Activated CD8-positive, alpha-beta T cell treated with anti-CD3 and anti-CD28 coated beads, Interleukin-2, amount 10 ng/mL, durations not matched to agents 7 days and 5 days (primary cell): ENCODE results near the gene C17orf114.

ENCODE experiments used
- ATAC-seq: fragments of 150-1000 bp; cut with Tn5 transposase; one replicate; pipeline ENCODE4 v1.10.0; 2021; ENCODE audit warnings: moderate library complexity
- CTCF ChIA-PET: fragments of 350-600 bp; sonication (Branson Sonifier 250); formaldehyde crosslinking; loops from one replicate; lab custom pipeline; 2021; ENCODE audit warnings: antibody characterized with exemption; lab: Charles Lee
- POLR2A ChIA-PET: fragments of 350-600 bp; sonication (Branson Sonifier 250); formaldehyde crosslinking; loops from one replicate; lab custom pipeline; 2021; ENCODE audit warnings: antibody characterized with exemption; lab: Charles Lee
- DNase-seq: peaks from one replicate; pipeline ENCODE4 v3.0.0-alpha.2; 2020
- H3K27ac Mint-ChIP-seq: one replicate; pipeline ENCODE4 v1.8.0; 2021; ENCODE audit warnings: mild to moderate bottlenecking, mixed read lengths
- H3K27me3 Mint-ChIP-seq: one replicate; pipeline ENCODE4 v1.8.0; 2021; ENCODE audit warnings: low read depth, mixed read lengths
- H3K36me3 Mint-ChIP-seq: one replicate; pipeline ENCODE4 v1.8.0; 2021; ENCODE audit warnings: low read depth, mixed read lengths
- H3K4me1 Mint-ChIP-seq: one replicate; pipeline ENCODE4 v1.8.0; 2021; ENCODE audit warnings: low read depth, mixed read lengths
- H3K4me3 Mint-ChIP-seq: one replicate; pipeline ENCODE4 v1.8.0; 2021; ENCODE audit warnings: mild to moderate bottlenecking, mixed read lengths
- H3K9me3 Mint-ChIP-seq: one replicate; pipeline ENCODE4 v1.8.0; 2022; ENCODE audit warnings: mixed read lengths; ENCODE audit not compliant: insufficient read depth

C17orf114 gene

GRCh38 chr17:4785311-4786105 lies 16.6 kb downstream of the C17orf114 start:
- ATAC-seq (no peak), DNase-seq (no peak)
- Mint-ChIP-seq H3K27me3 (peaks cover 62% of the 10 kb centered on the region), H3K36me3 (no peaks in the 10 kb centered on the region), H3K9me3 (no peaks in the 10 kb centered on the region), H3K4me1 (peaks cover 23% of the 10 kb centered on the region), H3K4me3 (no peak overlapping the region), H3K27ac (no peak overlapping the region)
- CTCF ChIA-PET, result interaction anchor here (0.8 kb wide), 1 partner anchor 53 kb away, joined by 3 read pairs; no protein-coding TSS in a partner anchor
- POLR2A ChIA-PET, result no interaction called here

DNA sequence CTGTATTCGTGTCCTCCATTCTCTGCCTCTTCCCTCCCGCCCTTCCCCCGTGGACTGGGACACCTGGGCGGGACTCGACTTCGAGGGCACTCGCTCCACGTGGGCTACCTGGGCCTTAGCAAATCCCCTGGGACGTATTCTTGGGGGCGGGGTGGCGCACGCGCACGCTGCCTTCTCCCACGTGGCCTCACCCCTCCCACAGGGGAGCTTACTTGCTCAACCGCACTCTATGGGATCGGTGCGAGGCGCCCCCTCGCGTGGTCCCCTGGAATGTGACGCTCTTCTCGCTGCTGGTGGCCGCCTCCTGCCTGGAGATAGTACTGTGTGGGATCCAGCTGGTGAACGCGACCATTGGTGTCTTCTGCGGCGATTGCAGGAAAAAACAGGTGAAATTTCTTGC lies 19.5 kb downstream of the C17orf114 start:
- Mint-ChIP-seq H3K9me3 (no peaks in the 10 kb centered on the region), H3K27me3 (peaks cover 59% of the 10 kb centered on the region), H3K36me3 (no peaks in the 10 kb centered on the region), H3K27ac (no peak overlapping the region), H3K4me3 (no peak overlapping the region), H3K4me1 (peaks cover 18% of the 10 kb centered on the region)
- ATAC-seq, result no peak
- no peak for DNase-seq
- POLR2A ChIA-PET, result interaction anchor here (0.7 kb wide), 1 partner anchor 387 kb away, joined by 3 read pairs; no protein-coding TSS in a partner anchor
- CTCF ChIA-PET, result interaction anchor here (0.6 kb wide), 1 partner anchor 150 kb away, joined by 4 read pairs; no protein-coding TSS in a partner anchor

- CTCF ChIA-PET, result interaction anchor here (1.7 to 2.1 kb wide), 2 partner anchors 9 to 49 kb away, joined by 5 to 17 read pairs; partner anchors contain the start of genes GLTPD2 and MED11
- H3K36me3 Mint-ChIP-seq, result no peaks in the 10 kb centered on the region
- no peak for ATAC-seq
- no peak overlapping the region for H3K27ac Mint-ChIP-seq
- DNase-seq, result no peak
- H3K27me3 Mint-ChIP-seq, result peaks cover 41% of the 10 kb centered on the region
- H3K4me3 Mint-ChIP-seq, result no peak overlapping the region
- POLR2A ChIA-PET, result no interaction called here
- H3K4me1 Mint-ChIP-seq, result peaks cover 5% of the 10 kb centered on the region
- H3K9me3 Mint-ChIP-seq, result no peaks in the 10 kb centered on the region
Measured at GRCh38 chr17:4780325-4780955, 21.7 kb downstream of the C17orf114 start.

DNA sequence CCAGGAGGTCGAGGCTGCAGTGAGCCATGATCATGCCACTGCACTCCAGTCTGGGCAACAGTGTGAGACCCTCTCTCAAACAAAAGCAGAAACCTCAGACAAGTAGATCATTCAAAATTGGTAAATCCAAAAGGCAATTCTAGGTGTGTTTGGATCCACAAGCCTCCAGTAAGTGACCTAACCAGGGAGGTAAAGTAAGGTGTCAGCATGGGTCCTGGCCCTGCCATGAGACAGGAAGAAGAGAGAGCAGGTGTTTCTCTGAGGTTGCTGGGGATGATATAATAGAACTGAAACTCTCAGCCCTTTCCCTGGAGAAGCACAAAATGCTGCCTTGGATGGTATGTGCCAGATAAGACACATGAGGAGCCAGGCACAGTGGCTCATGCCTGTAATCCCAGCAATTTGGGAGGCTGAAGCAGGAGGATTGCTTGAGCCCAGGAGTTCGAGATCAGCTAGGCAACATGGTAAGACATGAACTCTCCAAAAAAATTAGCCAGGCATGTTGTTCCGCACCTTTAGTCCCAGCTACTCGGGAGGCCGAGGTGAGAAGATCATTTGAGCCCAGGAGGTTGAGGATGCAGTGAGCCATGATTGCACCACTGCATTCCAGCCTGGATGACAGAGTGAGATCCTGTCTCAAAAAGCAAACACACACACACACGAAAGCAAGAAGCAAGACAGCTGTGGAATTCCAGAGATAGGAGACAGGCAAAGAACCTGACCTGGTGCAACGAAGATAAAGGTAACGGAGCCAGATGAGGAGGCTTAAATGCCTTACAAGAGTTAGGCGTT lies 24.0 kb downstream of the C17orf114 start:
- no peaks in the 10 kb centered on the region for H3K4me1 Mint-ChIP-seq
- H3K4me3 Mint-ChIP-seq, result no peak overlapping the region
- no peaks in the 10 kb centered on the region for H3K36me3 Mint-ChIP-seq
- POLR2A ChIA-PET, result interaction anchor here (1.6 kb wide), 1 partner anchor 12 kb away, joined by 6 read pairs; no protein-coding TSS in a partner anchor
- no peak for ATAC-seq
- H3K27me3 Mint-ChIP-seq, result peaks cover 31% of the 10 kb centered on the region
- DNase-seq, result no peak
- CTCF ChIA-PET, result interaction anchor here (1.7 to 2.1 kb wide), 2 partner anchors 12 to 46 kb away, joined by 5 to 17 read pairs; partner anchors contain the start of genes GLTPD2 and MED11
- no peak overlapping the region for H3K27ac Mint-ChIP-seq
- no peaks in the 10 kb centered on the region for H3K9me3 Mint-ChIP-seq

GRCh38 chr17:4772235-4772613 lies 29.9 kb downstream of the C17orf114 start:
- H3K36me3 Mint-ChIP-seq, result no peaks in the 10 kb centered on the region
- ChIA-PET POLR2A (interaction anchor here (1.2 kb wide), 1 partner anchor 18 kb away, joined by 4 read pairs; no protein-coding TSS in a partner anchor), CTCF (interaction anchor here (4.3 kb wide), 1 partner anchor 18 kb away, joined by 25 read pairs; the partner anchor contains the start of gene GLTPD2)
- DNase-seq (no peak), ATAC-seq (no peak)
- no peak overlapping the region for H3K4me3 Mint-ChIP-seq
- peaks cover 26% of the 10 kb centered on the region for H3K4me1 Mint-ChIP-seq
- no peaks in the 10 kb centered on the region for H3K9me3 Mint-ChIP-seq
- peaks cover 13% of the 10 kb centered on the region for H3K27me3 Mint-ChIP-seq
- peak overlapping the region; percentile 43 for H3K27ac Mint-ChIP-seq

DNA sequence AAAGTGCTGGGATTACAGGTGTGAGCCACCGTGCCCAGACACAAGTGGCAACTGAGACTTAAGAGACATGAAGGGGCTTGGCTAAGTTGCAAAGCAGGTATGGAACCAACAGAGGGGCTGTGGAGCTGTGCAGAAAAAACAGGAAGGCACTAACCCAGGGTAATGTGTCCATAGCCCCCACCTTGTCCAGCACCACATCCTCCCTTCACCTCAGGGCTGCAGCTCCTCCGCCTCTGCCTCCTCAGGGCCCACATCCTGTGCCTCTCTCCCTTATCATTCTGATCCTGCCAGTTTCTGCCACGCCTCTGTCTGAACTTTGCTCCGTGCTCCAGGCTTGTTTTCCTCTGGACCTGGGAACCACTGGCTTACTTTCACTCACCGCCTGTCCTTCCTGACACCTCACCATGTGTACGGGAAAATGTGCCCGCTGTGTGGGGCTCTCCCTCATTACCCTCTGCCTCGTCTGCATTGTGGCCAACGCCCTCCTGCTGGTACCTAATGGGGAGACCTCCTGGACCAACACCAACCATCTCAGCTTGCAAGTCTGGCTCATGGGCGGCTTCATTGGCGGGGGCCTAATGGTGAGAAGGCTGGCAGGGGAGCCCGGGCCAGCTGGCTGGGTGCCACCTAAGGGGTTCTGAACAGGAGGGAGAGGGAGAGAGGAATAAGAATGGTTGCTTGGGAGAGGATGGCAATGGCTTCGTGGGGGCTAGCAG lies 30.5 kb downstream of the C17orf114 start, which contains the start of gene TM4SF5:
Gene TM4SF5 (plus strand): TSS at position 368 of the 716 bp plus-strand sequence. CDS start 37 bp downstream, at position 405.
- peaks cover 26% of the 10 kb centered on the region for H3K4me1 Mint-ChIP-seq
- CTCF ChIA-PET, result interaction anchor here (0.7 to 4.3 kb wide), 2 partner anchors 18 to 50 kb away, joined by 3 to 25 read pairs; partner anchors contain the start of gene GLTPD2
- no peaks in the 10 kb centered on the region for H3K36me3 Mint-ChIP-seq
- H3K4me3 Mint-ChIP-seq, result peak within 1 kb of the TSS; percentile 9
- ATAC-seq, result peak; percentile 92
- H3K27ac Mint-ChIP-seq, result peak within 1 kb of the TSS; percentile 69
- peak; percentile 75 for DNase-seq
- peaks cover 12% of the 10 kb centered on the region for H3K27me3 Mint-ChIP-seq
- H3K9me3 Mint-ChIP-seq, result no peaks in the 10 kb centered on the region
- POLR2A ChIA-PET, result interaction anchor here (0.6 to 1.2 kb wide), 2 partner anchors 12 to 18 kb away, joined by 4 to 5 read pairs; no protein-coding TSS in a partner anchor

DNA sequence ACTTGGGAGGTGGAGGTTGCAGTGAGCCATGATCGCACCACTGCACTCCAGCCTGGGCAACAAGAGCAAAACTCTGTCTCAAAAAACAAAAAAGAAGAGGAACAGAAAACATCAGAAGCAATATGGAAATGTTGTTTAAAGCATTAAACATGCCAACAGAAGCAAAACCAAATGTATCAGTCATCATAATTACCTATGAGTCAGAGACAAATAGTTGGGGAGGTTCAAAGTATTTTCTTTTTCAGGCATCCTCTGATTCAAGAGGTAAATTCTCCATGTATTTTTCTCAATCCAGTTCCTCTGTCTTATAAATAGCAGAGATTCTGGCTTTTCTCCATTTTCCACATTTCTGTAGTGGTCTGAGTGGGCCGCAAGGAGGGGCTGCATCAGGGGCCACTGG lies 32.5 kb downstream of the C17orf114 start:
- Mint-ChIP-seq H3K4me3 (no peak overlapping the region), H3K4me1 (peaks cover 26% of the 10 kb centered on the region), H3K9me3 (no peaks in the 10 kb centered on the region), H3K36me3 (no peaks in the 10 kb centered on the region), H3K27me3 (peaks cover 14% of the 10 kb centered on the region), H3K27ac (peak overlapping the region; percentile 30)
- POLR2A ChIA-PET, result no interaction called here
- CTCF ChIA-PET, result no interaction called here
- DNase-seq (no peak), ATAC-seq (no peak)

DNA sequence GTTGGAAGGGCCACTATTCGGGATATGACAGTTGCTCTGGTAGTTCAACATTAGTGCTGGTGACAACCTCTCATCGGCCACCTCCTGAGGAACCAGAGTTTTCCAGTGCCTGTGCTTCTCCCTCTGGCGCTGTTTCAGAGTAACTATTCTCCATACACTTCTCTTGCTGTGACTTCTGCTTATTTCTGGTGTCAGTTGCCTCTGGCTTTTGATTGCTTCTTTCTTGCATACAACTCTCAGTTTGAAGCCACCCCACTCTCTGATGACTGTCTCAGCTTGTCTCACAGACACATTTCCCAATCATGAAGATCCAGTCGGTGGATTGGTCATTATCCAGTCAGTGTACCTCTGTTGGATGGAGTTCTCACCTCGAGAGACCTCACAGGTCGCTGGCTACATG lies 33.8 kb downstream of the C17orf114 start:
- no peak overlapping the region for H3K27ac Mint-ChIP-seq
- ChIA-PET CTCF (interaction anchor here (0.7 kb wide), 1 partner anchor 11 kb away, joined by 3 read pairs; no protein-coding TSS in a partner anchor), POLR2A (no interaction called here)
- H3K27me3 Mint-ChIP-seq, result peaks cover 13% of the 10 kb centered on the region
- no peaks in the 10 kb centered on the region for H3K9me3 Mint-ChIP-seq
- DNase-seq, result no peak
- no peaks in the 10 kb centered on the region for H3K36me3 Mint-ChIP-seq
- H3K4me1 Mint-ChIP-seq, result peaks cover 26% of the 10 kb centered on the region
- no peak overlapping the region for H3K4me3 Mint-ChIP-seq
- ATAC-seq, result no peak

GRCh38 chr17:4766723-4767122 lies 35.4 kb downstream of the C17orf114 start:
- no peak for ATAC-seq
- POLR2A ChIA-PET, result interaction anchor here (0.7 kb wide), 1 partner anchor 133 kb away, joined by 3 read pairs; the partner anchor contains the start of gene C17orf107

GRCh38 chr17:4766201-4766600 lies 35.9 kb downstream of the C17orf114 start:
- CTCF ChIA-PET, result interaction anchor here (1.8 kb wide), 1 partner anchor 24 kb away, joined by 4 read pairs; no protein-coding TSS in a partner anchor
- H3K4me1 Mint-ChIP-seq, result peaks cover 12% of the 10 kb centered on the region
- DNase-seq (no peak), ATAC-seq (no peak)
- no peak overlapping the region for H3K4me3 Mint-ChIP-seq
- peaks cover 12% of the 10 kb centered on the region for H3K27me3 Mint-ChIP-seq
- no peaks in the 10 kb centered on the region for H3K36me3 Mint-ChIP-seq
- H3K27ac Mint-ChIP-seq, result no peak overlapping the region
- H3K9me3 Mint-ChIP-seq, result no peaks in the 10 kb centered on the region
- POLR2A ChIA-PET, result interaction anchor here (0.7 kb wide), 1 partner anchor 133 kb away, joined by 3 read pairs; the partner anchor contains the start of gene C17orf107

More at GRCh38 chr17:4766723-4767122, 35.4 kb downstream of the C17orf114 start:
- Mint-ChIP-seq H3K9me3 (no peaks in the 10 kb centered on the region), H3K4me1 (peaks cover 18% of the 10 kb centered on the region), H3K27ac (no peak overlapping the region), H3K36me3 (no peaks in the 10 kb centered on the region), H3K4me3 (no peak overlapping the region), H3K27me3 (peaks cover 12% of the 10 kb centered on the region)
- no peak for DNase-seq
- CTCF ChIA-PET, result interaction anchor here (1.8 kb wide), 1 partner anchor 23 kb away, joined by 4 read pairs; no protein-coding TSS in a partner anchor
